HT-29 (cell line): ENCODE results near the gene C3orf52. TPM values are rescaled to one million over a fixed set of nuclear protein-coding genes. Genes with fewer than 3 reads are reported as not detected.
A peak's percentile ranks its signal among the peaks of the same experiment; 100 is the strongest.

Experiments
- DNase-seq: peaks from one replicate; pipeline ENCODE4 v3.0.0-alpha.2; 2015; ENCODE audit warnings: low spot score
- total RNA-seq: library from RNA; depleted of rRNA; stranded (reverse); fragments of >200 nt; shearing (Covaris generic); gene quantifications from 2 replicates; pipeline ENCODE4 v1.2.3, GENCODE V29; 2014

The C3orf52 gene
- total RNA-seq, 1 experiment from 2014 or later: 14.5 TPM

GRCh38 chr3:112086875-112087524 is 811 bp downstream of the C3orf52 start:
- peak; percentile 32 for DNase-seq

- DNase-seq: peak; percentile 53
These were observed 1.6 kb downstream of the C3orf52 start for GRCh38 chr3:112087746-112088145.

GRCh38 chr3:112088944-112089343 is 2.8 kb downstream of the C3orf52 start:
- no peak for DNase-seq

- peak; percentile 74 for DNase-seq
These were observed 4.0 kb downstream of the C3orf52 start for GRCh38 chr3:112089956-112090886.

- DNase-seq: peak; percentile 80
These were observed 4.8 kb downstream of the C3orf52 start for GRCh38 chr3:112090887-112091586.

- no peak for DNase-seq
These were observed 6.4 kb downstream of the C3orf52 start for GRCh38 chr3:112092496-112093179.

GRCh38 chr3:112093180-112093522 is 7.0 kb downstream of the C3orf52 start:
- no peak for DNase-seq

- DNase-seq: no peak
These were observed 9.5 kb downstream of the C3orf52 start for GRCh38 chr3:112095731-112096130.

GRCh38 chr3:112096176-112096575 is 10.0 kb downstream of the C3orf52 start:
- DNase-seq: no peak

GRCh38 chr3:112097378-112097777 is 11.2 kb downstream of the C3orf52 start:
- peak; percentile 97 for DNase-seq

GRCh38 chr3:112101916-112102315 is 15.7 kb downstream of the C3orf52 start:
- no peak for DNase-seq

- DNase-seq: no peak
These were observed 18.6 kb downstream of the C3orf52 start for GRCh38 chr3:112104774-112105173.

GRCh38 chr3:112109322-112109721 is 23.1 kb downstream of the C3orf52 start:
- DNase-seq: no peak

- DNase-seq: peak; percentile 91
These were observed 25.7 kb downstream of the C3orf52 start for GRCh38 chr3:112111785-112112402.

GRCh38 chr3:112114576-112115160 is 28.5 kb downstream of the C3orf52 start:
- no peak for DNase-seq

- no peak for DNase-seq
These were observed 29.1 kb downstream of the C3orf52 start for GRCh38 chr3:112115161-112115739.

GRCh38 chr3:112115806-112116383 is 29.7 kb downstream of the C3orf52 start:
- DNase-seq: no peak

- no peak for DNase-seq
These were observed 30.6 kb downstream of the C3orf52 start for GRCh38 chr3:112116748-112117186.

- no peak for DNase-seq
These were observed 31.2 kb downstream of the C3orf52 start for GRCh38 chr3:112117415-112117814.
